Neuronal stem cell (in vitro differentiated cells): ENCODE results near the gene NR3C2.

ENCODE experiments used
- DNase-seq: peaks from one replicate; pipeline ENCODE4 v3.0.0-alpha.2; 2013; ENCODE audit warnings: low spot score
- H2AFZ ChIP-seq: one replicate; pipeline ENCODE4 v1.6.1; 2013; ENCODE audit warnings: mild to moderate bottlenecking, low read length, inconsistent platforms
- H2AK5ac ChIP-seq: 2 replicates; pipeline ENCODE4 v1.6.1; 2013; ENCODE audit warnings: low read depth, mild to moderate bottlenecking, inconsistent platforms, low read length, moderate library complexity, mixed read lengths
- H2BK120ac ChIP-seq: 2 replicates; pipeline ENCODE4 v1.6.1; 2013; ENCODE audit warnings: low read depth, mild to moderate bottlenecking, inconsistent platforms, low read length, moderate library complexity, mixed read lengths
- H2BK12ac ChIP-seq: one replicate; pipeline ENCODE4 v1.6.1; 2013; ENCODE audit warnings: low read length, inconsistent platforms
- H2BK15ac ChIP-seq: 2 replicates; pipeline ENCODE4 v1.6.1; 2013; ENCODE audit warnings: mild to moderate bottlenecking, low read length, inconsistent platforms, mixed read lengths
- H2BK5ac ChIP-seq: one replicate; pipeline ENCODE4 v1.6.1; 2013; ENCODE audit warnings: inconsistent platforms, mild to moderate bottlenecking, low read length, moderate library complexity
- H3K14ac ChIP-seq: one replicate; pipeline ENCODE4 v1.6.1; 2013; ENCODE audit warnings: low read length, inconsistent platforms
- H3K18ac ChIP-seq: 2 replicates; pipeline ENCODE4 v1.6.1; 2013; ENCODE audit warnings: low read length, inconsistent platforms
- H3K23ac ChIP-seq: 2 replicates; pipeline ENCODE4 v1.6.1; 2013; ENCODE audit warnings: low read depth, mild to moderate bottlenecking, mixed read lengths, low read length, inconsistent platforms; ENCODE audit not compliant: poor library complexity
- H3K27ac ChIP-seq: replicated peaks from 3 replicates; pipeline ENCODE4 v1.5.1; 2013; ENCODE audit warnings: low read length, inconsistent platforms
- H3K27me3 ChIP-seq, 3 experiments: 2 replicates each; pipeline ENCODE4 v1.6.1; 2013; ENCODE audit warnings: low read length in 3 of 3, mild to moderate bottlenecking in 2 of 3, inconsistent platforms in 1 of 3, low read depth in 1 of 3, mixed read lengths in 1 of 3, moderate library complexity in 1 of 3; ENCODE audit not compliant: control insufficient read depth in 3 of 3, insufficient read depth in 3 of 3
- H3K36me3 ChIP-seq, 2 donors: replicated peaks in 1 of 2; 2 replicates each; pipeline ENCODE4 v1.6.1; 2013; ENCODE audit warnings: low read length in 2 of 2; ENCODE audit not compliant: control insufficient read depth in 2 of 2, insufficient read depth in 2 of 2
- H3K4ac ChIP-seq: 2 replicates; pipeline ENCODE4 v1.6.1; 2013; ENCODE audit warnings: inconsistent platforms, mild to moderate bottlenecking, low read length, moderate library complexity
- H3K4me1 ChIP-seq, 2 donors: 1 replicate in 1 of 2; 2 replicates in 1 of 2; pipeline ENCODE4 v1.6.1; 2013; ENCODE audit warnings: low read length in 2 of 2, low read depth in 1 of 2; ENCODE audit not compliant: control insufficient read depth in 2 of 2, insufficient read depth in 1 of 2
- H3K4me2 ChIP-seq: one replicate; pipeline ENCODE4 v1.6.1; 2013; ENCODE audit warnings: mild to moderate bottlenecking, low read length, inconsistent platforms; ENCODE audit not compliant: insufficient read depth, poor library complexity, severe bottlenecking
- H3K4me3 ChIP-seq, 2 donors: 2 replicates each; pipeline ENCODE4 v1.5.1; 2013; ENCODE audit warnings: low read length in 2 of 2, mild to moderate bottlenecking in 2 of 2, inconsistent platforms in 1 of 2, moderate library complexity in 1 of 2
- H3K79me1 ChIP-seq: one replicate; pipeline ENCODE4 v1.6.1; 2013; ENCODE audit warnings: low read depth, mild to moderate bottlenecking, inconsistent platforms, low read length, moderate library complexity
- H3K9ac ChIP-seq: one replicate; pipeline ENCODE4 v1.6.1; 2013; ENCODE audit warnings: mild to moderate bottlenecking, low read depth, low read length, inconsistent platforms; ENCODE audit not compliant: poor library complexity
- H3K9me3 ChIP-seq, 2 donors: replicated peaks in 1 of 2; 2 replicates each; pipeline versions ENCODE3 to v1.6.1; 2013; ENCODE audit warnings: low read length in 2 of 2, mild to moderate bottlenecking in 2 of 2, inconsistent platforms in 1 of 2, low read depth in 1 of 2, mixed read lengths in 1 of 2, moderate library complexity in 1 of 2; ENCODE audit not compliant: control insufficient read depth in 2 of 2, insufficient read depth in 1 of 2
- H4K8ac ChIP-seq: one replicate; pipeline ENCODE4 v1.6.1; 2013; ENCODE audit warnings: low read depth, mild to moderate bottlenecking, inconsistent platforms, low read length, moderate library complexity
- H4K91ac ChIP-seq: one replicate; pipeline ENCODE4 v1.6.1; 2013; ENCODE audit warnings: low read length, low read depth, mild to moderate bottlenecking, inconsistent platforms; ENCODE audit not compliant: poor library complexity
- WGBS, 2 donors: extraction: QIAGEN DNeasy Blood & Tissue Kit; methylation state at CpG; one replicate each; pipeline ENCODE4 v1.1.7; 2013; ENCODE audit warnings: missing lambda C conversion rate in 2 of 2, mixed read lengths in 1 of 2; ENCODE audit not compliant: insufficient read length in 2 of 2, insufficient replicate concordance in 1 of 2; ENCODE audit errors: extremely low coverage in 2 of 2; 5-methylcytosine and 5-hydroxymethylcytosine counted together

NR3C2 gene

GRCh38 chr4:148120216-148120615, 322.0 kb downstream of the NR3C2 start:
- Histone ChIP-seq H3K4me2 (no peak overlapping the region), H3K27me3 (no peaks in the 10 kb centered on the region), H4K91ac (no peak overlapping the region), H2BK12ac (no peak overlapping the region), H2AFZ (no peak overlapping the region), H3K4me3 (no peak overlapping the region), H3K23ac (no peak overlapping the region), H2BK5ac (no peak overlapping the region), H3K9ac (no peak overlapping the region), H3K79me1 (no peaks in the 10 kb centered on the region), H3K14ac (no peak overlapping the region), H3K9me3 (peaks cover 0 to 1% of the 10 kb centered on the region in 2 donors), H2AK5ac (no peak overlapping the region), H3K27ac (no peak overlapping the region), H2BK15ac (no peak overlapping the region), H4K8ac (no peak overlapping the region), H2BK120ac (no peak overlapping the region), H3K4me1 (no peaks in the 10 kb centered on the region), H3K18ac (no peak overlapping the region), H3K4ac (no peak overlapping the region), H3K36me3 (no peaks in the 10 kb centered on the region)
- no CpG with 5 or more reads among the region's 3 CpGs for WGBS, 2 donors
- DNase-seq, result no peak

- Histone ChIP-seq H3K18ac (no peak overlapping the region), H3K9ac (no peak overlapping the region), H3K79me1 (no peaks in the 10 kb centered on the region), H3K27me3 (no peaks in the 10 kb centered on the region), H2AK5ac (no peak overlapping the region), H4K8ac (no peak overlapping the region), H3K27ac (no peak overlapping the region), H3K9me3 (no peaks in the 10 kb centered on the region), H2AFZ (no peak overlapping the region), H4K91ac (no peak overlapping the region), H2BK5ac (no peak overlapping the region), H3K4ac (no peak overlapping the region), H3K14ac (no peak overlapping the region), H2BK15ac (no peak overlapping the region), H3K36me3 (no peaks in the 10 kb centered on the region), H3K4me3 (no peak overlapping the region), H2BK120ac (no peak overlapping the region), H2BK12ac (no peak overlapping the region), H3K4me1 (no peaks in the 10 kb centered on the region), H3K23ac (no peak overlapping the region), H3K4me2 (no peak overlapping the region)
- WGBS, 2 donors, result no CpG with 5 or more reads among the region's 3 CpGs
- no peak for DNase-seq
These were observed 323.6 kb downstream of the NR3C2 start for GRCh38 chr4:148118633-148119032.

DNA sequence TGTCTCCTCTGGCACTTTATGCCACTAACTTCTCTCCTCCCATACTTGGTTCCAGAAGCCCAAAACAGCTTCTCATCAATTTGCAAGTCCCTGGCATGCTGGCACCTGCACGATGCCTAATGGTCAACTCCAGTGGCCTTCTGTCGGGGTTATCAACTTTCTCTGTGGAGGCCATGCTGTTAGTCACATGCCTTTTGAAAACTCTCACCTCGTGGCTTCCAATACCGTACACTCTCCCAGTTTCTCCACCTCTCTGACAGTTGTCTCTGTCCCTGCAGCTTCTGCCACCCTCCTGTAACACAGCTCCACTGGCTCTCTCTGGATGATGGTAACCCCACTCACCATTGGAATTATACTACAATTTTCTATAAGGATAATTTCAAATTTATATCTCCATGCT, 324.0 kb downstream of the NR3C2 start:
- no peak overlapping the region for H3K4me2 ChIP-seq
- no CpG with 5 or more reads among the region's 4 CpGs for WGBS, 2 donors
- H3K27ac ChIP-seq, result no peak overlapping the region

DNA sequence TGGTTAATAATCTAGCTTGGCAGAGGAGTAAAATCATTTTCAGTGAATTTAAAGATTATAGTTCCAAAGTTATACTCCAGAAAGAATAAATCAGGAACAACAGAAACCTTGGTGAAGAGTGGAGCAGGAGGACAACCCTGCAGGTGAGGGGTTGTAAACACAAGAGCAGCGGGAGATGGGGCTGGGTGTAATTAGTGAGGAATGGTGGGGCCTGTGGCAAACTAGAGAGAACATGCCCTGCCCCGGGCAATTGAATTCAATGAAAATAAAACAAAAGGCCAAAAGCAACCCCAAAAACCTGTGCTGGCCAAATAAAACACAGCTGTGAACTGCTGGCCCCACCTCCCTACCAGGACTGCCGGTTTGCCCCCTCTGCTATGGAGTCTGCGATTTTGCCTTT, 325.2 kb downstream of the NR3C2 start:
- Histone ChIP-seq H2AK5ac (no peak overlapping the region), H2BK120ac (no peak overlapping the region), H3K4me1 (no peaks in the 10 kb centered on the region), H3K36me3 (no peaks in the 10 kb centered on the region), H4K8ac (no peak overlapping the region), H3K18ac (no peak overlapping the region), H3K4me3 (no peak overlapping the region), H3K27ac (no peak overlapping the region), H2BK15ac (no peak overlapping the region), H3K9me3 (no peaks in the 10 kb centered on the region), H2AFZ (no peak overlapping the region), H3K9ac (no peak overlapping the region), H3K14ac (no peak overlapping the region), H3K4me2 (no peak overlapping the region), H3K4ac (no peak overlapping the region), H3K79me1 (no peaks in the 10 kb centered on the region), H2BK5ac (no peak overlapping the region), H3K27me3 (no peaks in the 10 kb centered on the region), H2BK12ac (no peak overlapping the region), H4K91ac (no peak overlapping the region), H3K23ac (no peak overlapping the region)
- no peak for DNase-seq
- WGBS, 2 donors, result no CpG with 5 or more reads among the region's 4 CpGs

More for the DNA sequence above, 324.0 kb downstream of the NR3C2 start:
- Histone ChIP-seq H2AK5ac (no peak overlapping the region), H3K18ac (no peak overlapping the region), H2AFZ (no peak overlapping the region), H4K91ac (no peak overlapping the region), H2BK12ac (no peak overlapping the region), H3K36me3 (no peaks in the 10 kb centered on the region), H3K14ac (no peak overlapping the region), H4K8ac (no peak overlapping the region), H3K79me1 (no peaks in the 10 kb centered on the region), H3K4ac (no peak overlapping the region), H3K4me1 (no peaks in the 10 kb centered on the region), H3K9ac (no peak overlapping the region), H2BK120ac (no peak overlapping the region), H3K4me3 (no peak overlapping the region), H2BK5ac (no peak overlapping the region), H3K27me3 (no peaks in the 10 kb centered on the region), H3K23ac (no peak overlapping the region), H3K9me3 (no peaks in the 10 kb centered on the region), H2BK15ac (no peak overlapping the region)
- no peak for DNase-seq
